H1 (cell line): ENCODE measurements around the gene CPEB3. TPM values are rescaled to one million over a fixed set of nuclear protein-coding genes. Genes with fewer than 3 reads are reported as not detected.

ENCODE experiments used
- ASH2L ChIP-seq: fragments of 200-600, 300-600 bp; sonication (generic); IDR thresholded peaks from one replicate; pipeline ENCODE4 v1.7.1; 2017; ENCODE audit warnings: low read length
- CTBP2 ChIP-seq: IDR thresholded peaks from 2 replicates; pipeline ENCODE4 v1.7.0; 2011; ENCODE audit warnings: borderline replicate concordance, mild to moderate bottlenecking, moderate library complexity, mixed read lengths, low read length; ENCODE audit not compliant: insufficient read depth, insufficient read length
- CTCF ChIP-seq, 3 experiments: IDR thresholded peaks; 1 replicate in 2 of 3; 2 replicates in 1 of 3; pipeline versions ENCODE4 v1.5.1 to v1.6.1; 2011; ENCODE audit warnings: low read length in 3 of 3, mild to moderate bottlenecking in 3 of 3, inconsistent platforms in 2 of 3, low read depth in 1 of 3, moderate library complexity in 1 of 3; ENCODE audit not compliant: insufficient read depth in 1 of 3; ENCODE audit errors: control extremely low read depth in 1 of 3
- EP300 ChIP-seq, 2 experiments: IDR thresholded peaks; 1 replicate in 1 of 2; 2 replicates in 1 of 2; pipeline ENCODE4 v1.6.1; 2011 to 2012; ENCODE audit warnings: low read depth in 2 of 2, low read length in 2 of 2, mild to moderate bottlenecking in 2 of 2, borderline replicate concordance in 1 of 2, inconsistent platforms in 1 of 2, moderate library complexity in 1 of 2
- JUN ChIP-seq: IDR thresholded peaks from 2 replicates; pipeline ENCODE4 v1.6.1; 2011; ENCODE audit warnings: low read depth, mild to moderate bottlenecking, improper control_type of control experiment, low read length
- KDM4A ChIP-seq: IDR thresholded peaks from one replicate; pipeline ENCODE4 v1.7.1; 2012; ENCODE audit warnings: low read depth, mild to moderate bottlenecking, moderate library complexity, low read length, inconsistent platforms; ENCODE audit not compliant: severe bottlenecking
- SIN3A ChIP-seq, 2 experiments: IDR thresholded peaks in 1 of 2; conservative IDR thresholded peaks in 1 of 2; 2 replicates each; pipeline ENCODE4 v1.6.1; 2011 to 2012; ENCODE audit warnings: low read length in 2 of 2, improper control_type of control experiment in 1 of 2, low read depth in 1 of 2, mild to moderate bottlenecking in 1 of 2
- TBP ChIP-seq: IDR thresholded peaks from 2 replicates; pipeline ENCODE4 v1.6.1; 2011; ENCODE audit warnings: low read depth, low read length, improper control_type of control experiment
- polyA plus RNA-seq, 7 experiments: library from polyadenylated mRNA; depleted of rRNA in 3 of 7; stranded (reverse) in 5 of 7; unstranded in 2 of 7; fragments of >200 nt in 5 of 7; fragments of 200-250 nt in 2 of 7; gene quantifications; 1 replicate in 5 of 7; 2 replicates in 1 of 7; 4 replicates in 1 of 7; pipeline versions ENCODE4 v1.2.1 to v1.2.3, GENCODE V29; 2011 to 2013; ENCODE audit warnings: missing spikeins in 2 of 7, mixed read lengths in 2 of 7
- total RNA-seq: library from RNA; stranded (reverse); fragmentation: NEBNext Ultra II Directional; extraction: Animal tissue kit (Norgen Biotek cat#: 25700); gene quantifications from 2 replicates; pipeline ENCODE4 v1.2.1, GENCODE V29; 2021

CPEB3 gene
- total and polyA plus RNA-seq, 2 of the 8 experiments (the other 6 are each of a cell fraction or from before 2014, with no cell fraction given) = 0.39 to 1.7 TPM

GRCh38 chr10:92130622-92131274 is 160.1 kb downstream of the CPEB3 start (continued):
- TF ChIP-seq SIN3A (conservative IDR thresholded peaks at IDR 0.05 in 1 of 2, IDR thresholded peaks at IDR 0.05 in 1 of 2; ENCODE audit: low read depth in 1 of 2, low read length in 2 of 2) (no peak), TBP (no peak), CTBP2 (no peak), JUN (no peak), ASH2L (no peak), CTCF (IDR thresholded peaks at IDR 0.05; ENCODE audit: control extremely low read depth in 1 of 3, insufficient read depth in 1 of 3, low read depth in 1 of 3, low read length in 3 of 3) (no peak), EP300 (IDR thresholded peaks at IDR 0.05; ENCODE audit: borderline replicate concordance in 1 of 2, low read depth in 2 of 2, low read length in 2 of 2) (no peak), KDM4A (no peak)
